HCT116 (cell line): ENCODE data around the gene ZNF532. TPM values are rescaled to one million over a fixed set of nuclear protein-coding genes. Genes with fewer than 3 reads are reported as not detected.

Source experiments
- ATAC-seq: fragments of 200-7000 bp; cut with Tn5 transposase; 2 replicates; pipeline ENCODE4 v1.9.1; 2020; ENCODE audit warnings: mild to moderate bottlenecking, moderate library complexity
- BruUV-seq: library from RNA; stranded (reverse); fragments of 400-500 nt; replicated peaks from 2 replicates; lab custom pipeline; 2021; lab: Mats Ljungman, UMichigan
- CTCF ChIA-PET: fragments of 300-600 bp; sonication (Branson Sonifier 250); formaldehyde crosslinking; loops from one replicate; lab custom pipeline; 2021; ENCODE audit warnings: antibody characterized with exemption; lab: Charles Lee
- POLR2A ChIA-PET: fragments of 300-600, 350-600 bp; sonication (Branson Sonifier 250); formaldehyde crosslinking; loops from one replicate; lab custom pipeline; 2021; ENCODE audit warnings: antibody characterized with exemption; lab: Charles Lee
- RAD21 ChIA-PET, 2 experiments: fragments of 300-600 bp; sonication (Branson Sonifier 250); formaldehyde crosslinking; loops; one replicate each; lab custom pipeline; 2023; ENCODE audit warnings: low total read pairs in 2 of 2; ENCODE audit not compliant: uncharacterized antibody in 2 of 2, unreplicated experiment in 2 of 2, low non-redundant PET in 1 of 2; lab: Charles Lee
- DNase-seq: peaks from one replicate; pipeline ENCODE4 v3.0.0-alpha.2; 2010; ENCODE audit warnings: low read depth, low spot score
- H2AFZ ChIP-seq: fragments of 200-600 bp; shearing (Covaris generic), sonication (generic); 2 replicates; pipeline ENCODE4 v1.6.1; 2017; ENCODE audit warnings: low read depth, mixed run types, mixed read lengths, antibody characterized with exemption, low read length; ENCODE audit not compliant: poor library complexity, severe bottlenecking
- H3K27ac ChIP-seq: 2 replicates; pipeline ENCODE4 v1.5.1; 2012; ENCODE audit warnings: low read depth, low read length
- H3K27me3 ChIP-seq: fragments of 200-600 bp; sonication (generic); 2 replicates; pipeline ENCODE4 v1.6.1; 2016; ENCODE audit warnings: mixed run types, low read length, mixed read lengths; ENCODE audit not compliant: insufficient read depth
- H3K36me3 ChIP-seq, 2 experiments: fragments of 200-500 bp in 1 of 2; fragments of 200-600 bp in 1 of 2; sonication (Bioruptor generic) in 1 of 2; sonication (generic) in 1 of 2; 2 replicates each; pipeline versions ENCODE4 v1.5.1 to v1.6.1; 2014 to 2016; ENCODE audit warnings: low read length in 2 of 2, inconsistent platforms in 1 of 2, mixed read lengths in 1 of 2, mixed run types in 1 of 2; ENCODE audit not compliant: insufficient read depth in 2 of 2, control insufficient read depth in 1 of 2
- H3K4me1 ChIP-seq, 2 experiments: fragments of 200-600 bp in 1 of 2; sonication (generic) in 1 of 2; 2 replicates each; pipeline versions ENCODE4 v1.5.1 to v1.6.1; 2012 to 2017; ENCODE audit warnings: low read length in 2 of 2, inconsistent platforms in 1 of 2, mild to moderate bottlenecking in 1 of 2, mixed read lengths in 1 of 2, mixed run types in 1 of 2, moderate library complexity in 1 of 2; ENCODE audit not compliant: insufficient read depth in 2 of 2, control insufficient read depth in 1 of 2
- H3K4me2 ChIP-seq: fragments of 200-600 bp; sonication (generic); 2 replicates; pipeline ENCODE4 v1.6.1; 2017; ENCODE audit warnings: mixed run types, low read length, mixed read lengths
- H3K4me3 ChIP-seq, 2 experiments: fragments of 200-600 bp in 1 of 2; sonication (generic) in 1 of 2; replicated peaks in 1 of 2; 2 replicates each; pipeline ENCODE4 v1.5.1; 2011 to 2016; ENCODE audit warnings: low read length in 2 of 2, control low read depth in 1 of 2, low read depth in 1 of 2, mild to moderate bottlenecking in 1 of 2, mixed read lengths in 1 of 2, mixed run types in 1 of 2
- H3K79me2 ChIP-seq: fragments of 200-600 bp; sonication (generic); 2 replicates; pipeline ENCODE4 v1.6.1; 2017; ENCODE audit warnings: mild to moderate bottlenecking, mixed run types, low read length, moderate library complexity, mixed read lengths; ENCODE audit not compliant: insufficient read depth
- H3K9ac ChIP-seq: fragments of 200-600 bp; sonication (generic); 2 replicates; pipeline ENCODE4 v1.6.1; 2016; ENCODE audit warnings: low read length, mixed read lengths
- H3K9me2 ChIP-seq: fragments of 200-600 bp; sonication (generic), shearing (Covaris generic); 2 replicates; pipeline ENCODE4 v1.6.1; 2017; ENCODE audit warnings: mixed run types, mild to moderate bottlenecking, moderate library complexity; ENCODE audit not compliant: insufficient read depth
- H3K9me3 ChIP-seq, 2 experiments: fragments of 200-500 bp in 1 of 2; fragments of 200-600 bp in 1 of 2; sonication (Bioruptor generic) in 1 of 2; sonication (generic) in 1 of 2; 2 replicates each; pipeline ENCODE4 v1.6.1; 2014 to 2017; ENCODE audit warnings: low read length in 2 of 2, mixed read lengths in 2 of 2, inconsistent platforms in 1 of 2, low read depth in 1 of 2, mild to moderate bottlenecking in 1 of 2, mixed run types in 1 of 2, moderate library complexity in 1 of 2; ENCODE audit not compliant: control insufficient read depth in 1 of 2, insufficient read depth in 1 of 2
- H4K20me1 ChIP-seq: fragments of 200-600 bp; sonication (generic), shearing (Covaris generic); 2 replicates; pipeline ENCODE4 v1.6.1; 2017; ENCODE audit warnings: mixed run types, mild to moderate bottlenecking, moderate library complexity; ENCODE audit not compliant: insufficient read depth
- CBX3 ChIP-seq: IDR thresholded peaks from 2 replicates; pipeline ENCODE4 v1.6.1; 2012; ENCODE audit warnings: low read depth
- EGR1 ChIP-seq: IDR thresholded peaks from 2 replicates; pipeline ENCODE4 v1.6.1; 2012; ENCODE audit warnings: low read depth
- ELF1 ChIP-seq: IDR thresholded peaks from 2 replicates; pipeline ENCODE4 v1.6.1; 2012; ENCODE audit warnings: low read depth, borderline replicate concordance
- EZH2 ChIP-seq: fragments of 200-600 bp; sonication (generic); IDR thresholded peaks from 2 replicates; pipeline ENCODE4 v1.6.1; 2017; ENCODE audit warnings: antibody characterized with exemption, mixed run types
- JUND ChIP-seq: IDR thresholded peaks from 2 replicates; pipeline ENCODE4 v1.6.1; 2012
- RAD21 ChIP-seq: IDR thresholded peaks from 2 replicates; pipeline ENCODE4 v1.6.1; 2012; ENCODE audit warnings: low read depth, mild to moderate bottlenecking
- SIN3A ChIP-seq: IDR thresholded peaks from 2 replicates; pipeline ENCODE4 v1.6.1; 2012; ENCODE audit warnings: low read depth
- SP1 ChIP-seq: IDR thresholded peaks from 2 replicates; pipeline ENCODE4 v1.6.1; 2012; ENCODE audit warnings: low read depth
- SRF ChIP-seq: IDR thresholded peaks from 2 replicates; pipeline ENCODE4 v1.6.1; 2012; ENCODE audit warnings: low read depth
- YY1 ChIP-seq: IDR thresholded peaks from 2 replicates; pipeline ENCODE4 v1.6.1; 2011; ENCODE audit warnings: low read length, low read depth, moderate library complexity, mild to moderate bottlenecking; ENCODE audit not compliant: insufficient replicate concordance; ENCODE audit errors: extremely low read depth
- ZFX ChIP-seq: fragments of 450-650 bp; IDR thresholded peaks from 2 replicates; pipeline ENCODE4 v1.6.1; 2017
- ZNF274 ChIP-seq: fragments of 200-500 bp; sonication (Bioruptor generic); IDR thresholded peaks from 2 replicates; pipeline ENCODE4 v1.6.1; 2014; ENCODE audit warnings: mild to moderate bottlenecking, low read depth, low read length, inconsistent platforms
- intact Hi-C: fragments of 100-400 bp; cut with micrococcal nuclease; formaldehyde crosslinking; loops from 2 replicates; pipeline ENCODE4 v1.10.0; 2022
- total RNA-seq: library from RNA; stranded (reverse); gene quantifications from one replicate; pipeline ENCODE4 v1.2.1, GENCODE V29; 2021; ENCODE audit not compliant: unreplicated experiment
- TF ChIP-seq, protein P1 (sequence below), 3 experiments: fragments of 200-600 bp in 1 of 3; sonication (generic) in 1 of 3; IDR thresholded peaks in 2 of 3; conservative IDR thresholded peaks in 1 of 3; 2 replicates each; pipeline ENCODE4 v1.5.1; 2012 to 2017; ENCODE audit warnings: low read depth in 2 of 3, low read length in 2 of 3, antibody characterized with exemption in 1 of 3, borderline replicate concordance in 1 of 3, control low read depth in 1 of 3, mild to moderate bottlenecking in 1 of 3, mixed read lengths in 1 of 3, mixed run types in 1 of 3, moderate library complexity in 1 of 3; ENCODE audit not compliant: insufficient read depth in 1 of 3
- TF ChIP-seq, protein P2 (sequence below): IDR thresholded peaks from 2 replicates; pipeline ENCODE4 v1.6.1; 2012
- TF ChIP-seq, protein P3 (sequence below): IDR thresholded peaks from 2 replicates; pipeline ENCODE4 v1.6.1; 2012; ENCODE audit warnings: low read depth

The ZNF532 gene
- total RNA-seq, 1 experiment from 2014 or later, result 11.6 TPM

DNA sequence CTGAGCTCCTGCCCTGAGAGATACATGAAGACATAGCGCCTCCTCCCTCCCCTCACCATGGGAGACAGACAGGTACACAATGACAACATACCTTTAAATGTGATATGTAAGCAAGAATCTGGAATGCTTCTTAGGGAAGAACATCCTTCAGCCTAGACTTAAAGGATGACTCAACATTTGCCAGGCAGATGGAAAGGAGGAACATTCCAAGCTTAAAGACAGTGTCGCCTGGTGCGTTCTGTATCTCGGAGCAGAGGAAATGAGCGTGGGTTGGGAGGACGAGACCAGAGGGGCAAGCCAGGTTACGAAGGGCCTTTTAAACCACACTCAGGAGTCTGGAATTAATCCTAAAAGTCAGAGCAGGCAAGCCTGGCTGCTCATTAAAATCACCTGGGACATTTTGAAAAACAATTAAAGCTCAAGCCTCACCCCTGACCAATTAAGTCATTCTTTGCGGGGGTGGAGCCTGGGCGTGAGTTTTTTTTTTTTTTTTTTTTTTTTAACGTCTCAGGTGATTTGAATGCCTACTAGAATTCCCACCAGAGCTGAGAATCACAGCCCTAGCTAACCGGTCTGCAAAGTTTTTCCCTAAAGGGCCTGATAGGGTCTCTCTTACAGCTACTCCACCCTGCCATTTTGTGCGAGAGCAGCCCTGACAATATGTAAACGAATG is 143.8 kb downstream of the ZNF532 start:
- POLR2A ChIA-PET, result interaction anchor here (0.9 kb wide), 1 partner anchor 16 kb away, joined by 3 read pairs; no protein-coding TSS in a partner anchor

DNA sequence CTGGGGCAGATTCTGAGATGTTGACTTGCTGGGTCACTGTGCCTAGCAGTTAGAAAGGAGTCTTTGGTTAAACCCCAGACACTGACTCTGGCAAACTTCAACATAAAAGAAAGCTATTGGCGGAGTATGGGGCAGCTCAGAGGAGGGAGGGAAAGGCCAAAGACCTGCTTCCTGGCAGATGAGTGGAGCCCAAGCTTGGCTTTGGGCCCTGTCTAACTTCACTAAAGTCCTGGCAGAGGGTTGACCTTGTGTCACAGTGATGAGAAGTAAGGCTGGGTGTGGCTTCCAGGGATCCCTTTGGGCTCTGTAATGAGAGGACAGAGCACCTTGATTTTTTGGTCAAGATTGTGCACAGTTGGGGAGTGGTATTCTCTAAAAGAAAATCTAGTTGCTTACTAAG is 145.2 kb downstream of the ZNF532 start:
- H3K9me3 ChIP-seq, result no peaks in the 10 kb centered on the region
- no peaks in the 10 kb centered on the region for H3K9me2 ChIP-seq
- intact Hi-C loops, result no loop called here
- no peaks in the 10 kb centered on the region for H3K36me3 ChIP-seq
- no peaks in the 10 kb centered on the region for H3K27me3 ChIP-seq
- H2AFZ ChIP-seq, result peak overlapping the region; percentile 41
- H3K9ac ChIP-seq, result no peak overlapping the region
- H3K4me1 ChIP-seq, result peaks cover 3 to 16% of the 10 kb centered on the region in 2 experiments; a peak in 2 of 4 replicates
- POLR2A ChIA-PET, result no interaction called here
- H3K27ac ChIP-seq, result no peak overlapping the region
- ATAC-seq, result no peak
- no peaks in the 10 kb centered on the region for H3K79me2 ChIP-seq
- no peak overlapping the region for H3K4me2 ChIP-seq
- H3K4me3 ChIP-seq, result no peak overlapping the region
- RAD21 ChIA-PET, result no interaction called here
- DNase-seq, result no peak
- H4K20me1 ChIP-seq, result no peaks in the 10 kb centered on the region
- CTCF ChIA-PET, result no interaction called here
- no TSS peak for BruUV-seq
- TF ChIP-seq SRF, result no peak
- TF ChIP-seq EZH2, result no peak
- no peak for TF ChIP-seq JUND
- TF ChIP-seq CBX3, result no peak
- no peak for TF ChIP-seq SIN3A
- TF ChIP-seq, protein P1, sequence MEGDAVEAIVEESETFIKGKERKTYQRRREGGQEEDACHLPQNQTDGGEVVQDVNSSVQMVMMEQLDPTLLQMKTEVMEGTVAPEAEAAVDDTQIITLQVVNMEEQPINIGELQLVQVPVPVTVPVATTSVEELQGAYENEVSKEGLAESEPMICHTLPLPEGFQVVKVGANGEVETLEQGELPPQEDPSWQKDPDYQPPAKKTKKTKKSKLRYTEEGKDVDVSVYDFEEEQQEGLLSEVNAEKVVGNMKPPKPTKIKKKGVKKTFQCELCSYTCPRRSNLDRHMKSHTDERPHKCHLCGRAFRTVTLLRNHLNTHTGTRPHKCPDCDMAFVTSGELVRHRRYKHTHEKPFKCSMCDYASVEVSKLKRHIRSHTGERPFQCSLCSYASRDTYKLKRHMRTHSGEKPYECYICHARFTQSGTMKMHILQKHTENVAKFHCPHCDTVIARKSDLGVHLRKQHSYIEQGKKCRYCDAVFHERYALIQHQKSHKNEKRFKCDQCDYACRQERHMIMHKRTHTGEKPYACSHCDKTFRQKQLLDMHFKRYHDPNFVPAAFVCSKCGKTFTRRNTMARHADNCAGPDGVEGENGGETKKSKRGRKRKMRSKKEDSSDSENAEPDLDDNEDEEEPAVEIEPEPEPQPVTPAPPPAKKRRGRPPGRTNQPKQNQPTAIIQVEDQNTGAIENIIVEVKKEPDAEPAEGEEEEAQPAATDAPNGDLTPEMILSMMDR (IDR thresholded peaks at IDR 0.05 in 2 of 3, conservative IDR thresholded peaks at IDR 0.05 in 1 of 3; ENCODE audit: borderline replicate concordance in 1 of 3, insufficient read depth in 1 of 3, low read depth in 2 of 3, low read length in 2 of 3), result no peak
- TF ChIP-seq ELF1, result no peak
- TF ChIP-seq YY1, result no peak
- TF ChIP-seq, protein P2, sequence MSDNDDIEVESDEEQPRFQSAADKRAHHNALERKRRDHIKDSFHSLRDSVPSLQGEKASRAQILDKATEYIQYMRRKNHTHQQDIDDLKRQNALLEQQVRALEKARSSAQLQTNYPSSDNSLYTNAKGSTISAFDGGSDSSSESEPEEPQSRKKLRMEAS, result no peak
- no peak for TF ChIP-seq ZFX
- TF ChIP-seq, protein P3, sequence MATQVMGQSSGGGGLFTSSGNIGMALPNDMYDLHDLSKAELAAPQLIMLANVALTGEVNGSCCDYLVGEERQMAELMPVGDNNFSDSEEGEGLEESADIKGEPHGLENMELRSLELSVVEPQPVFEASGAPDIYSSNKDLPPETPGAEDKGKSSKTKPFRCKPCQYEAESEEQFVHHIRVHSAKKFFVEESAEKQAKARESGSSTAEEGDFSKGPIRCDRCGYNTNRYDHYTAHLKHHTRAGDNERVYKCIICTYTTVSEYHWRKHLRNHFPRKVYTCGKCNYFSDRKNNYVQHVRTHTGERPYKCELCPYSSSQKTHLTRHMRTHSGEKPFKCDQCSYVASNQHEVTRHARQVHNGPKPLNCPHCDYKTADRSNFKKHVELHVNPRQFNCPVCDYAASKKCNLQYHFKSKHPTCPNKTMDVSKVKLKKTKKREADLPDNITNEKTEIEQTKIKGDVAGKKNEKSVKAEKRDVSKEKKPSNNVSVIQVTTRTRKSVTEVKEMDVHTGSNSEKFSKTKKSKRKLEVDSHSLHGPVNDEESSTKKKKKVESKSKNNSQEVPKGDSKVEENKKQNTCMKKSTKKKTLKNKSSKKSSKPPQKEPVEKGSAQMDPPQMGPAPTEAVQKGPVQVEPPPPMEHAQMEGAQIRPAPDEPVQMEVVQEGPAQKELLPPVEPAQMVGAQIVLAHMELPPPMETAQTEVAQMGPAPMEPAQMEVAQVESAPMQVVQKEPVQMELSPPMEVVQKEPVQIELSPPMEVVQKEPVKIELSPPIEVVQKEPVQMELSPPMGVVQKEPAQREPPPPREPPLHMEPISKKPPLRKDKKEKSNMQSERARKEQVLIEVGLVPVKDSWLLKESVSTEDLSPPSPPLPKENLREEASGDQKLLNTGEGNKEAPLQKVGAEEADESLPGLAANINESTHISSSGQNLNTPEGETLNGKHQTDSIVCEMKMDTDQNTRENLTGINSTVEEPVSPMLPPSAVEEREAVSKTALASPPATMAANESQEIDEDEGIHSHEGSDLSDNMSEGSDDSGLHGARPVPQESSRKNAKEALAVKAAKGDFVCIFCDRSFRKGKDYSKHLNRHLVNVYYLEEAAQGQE, result no peak
- TF ChIP-seq RAD21, result no peak
- TF ChIP-seq SP1, result no peak
- TF ChIP-seq ZNF274, result no peak

More for the DNA sequence above, 143.8 kb downstream of the ZNF532 start:
- peak; percentile 19; the same call in 1 of the 2 replicates for TF ChIP-seq RAD21
- no peak for TF ChIP-seq EZH2
- peak; percentile 66 for TF ChIP-seq EGR1
- TF ChIP-seq, all 23 proteins: peak for 2
- Histone ChIP-seq H3K4me3 (peak overlapping the region; percentile 2 to 49; a peak in 2 of 4 replicates), H3K79me2 (no peaks in the 10 kb centered on the region), H2AFZ (peak overlapping the region; percentile 92), H3K27ac (no peak overlapping the region), H3K4me2 (peak overlapping the region; percentile 77), H3K9me3 (no peaks in the 10 kb centered on the region), H3K27me3 (no peaks in the 10 kb centered on the region), H4K20me1 (no peaks in the 10 kb centered on the region), H3K4me1 (peaks cover 3 to 16% of the 10 kb centered on the region in 2 experiments; a peak in 2 of 4 replicates), H3K9me2 (no peaks in the 10 kb centered on the region), H3K36me3 (no peaks in the 10 kb centered on the region), H3K9ac (no peak overlapping the region)
- intact Hi-C loops, result no loop called here
- ATAC-seq (peak; percentile 73), DNase-seq (peak; percentile 26)
- BruUV-seq, result no TSS peak
- ChIA-PET RAD21 (no interaction called here), CTCF (interaction anchor here (0.6 to 1.2 kb wide), 4 partner anchors 16 to 966 kb away, joined by 3 to 6 read pairs (median 3); no protein-coding TSS in a partner anchor)
